ENCODE measurements around the gene LDAH.

Gene LDAH

GRCh38 chr2:20651731-20652099, 171.2 kb downstream of the LDAH start:
- TF ChIP-seq ZFX (IDR thresholded peaks at IDR 0.05) = no peak
- TF ChIP-seq CTCF (conservative IDR thresholded peaks at IDR 0.05) = no peak
- peak overlapping the region; percentile 84 for H3K27ac ChIP-seq

GRCh38 chr2:20650877-20651730, 171.8 kb downstream of the LDAH start, which contains the start of gene HS1BP3:
Gene HS1BP3, minus strand, starts transcription at chr2:20651098. Its CDS starts 35 bp downstream, at chr2:20651063.
- TF ChIP-seq CTCF (conservative IDR thresholded peaks at IDR 0.05) = peak; percentile 97
- TF ChIP-seq ZFX (IDR thresholded peaks at IDR 0.05) = no peak
- peak within 1 kb of the TSS; percentile 84 for H3K27ac ChIP-seq

- TF ChIP-seq CTCF (conservative IDR thresholded peaks at IDR 0.05) (no peak), ZFX (IDR thresholded peaks at IDR 0.05) (no peak)
- peak overlapping the region; percentile 84 for H3K27ac ChIP-seq
These were observed 172.5 kb downstream of the LDAH start for GRCh38 chr2:20650393-20650876.

- peak overlapping the region; percentile 84; the same call in 1 of the 2 replicates for H3K27ac ChIP-seq
- TF ChIP-seq CTCF (conservative IDR thresholded peaks at IDR 0.05) (no peak), ZFX (IDR thresholded peaks at IDR 0.05) (no peak)
These were observed 172.9 kb downstream of the LDAH start for GRCh38 chr2:20649976-20650375.

GRCh38 chr2:20649576-20649975, 173.3 kb downstream of the LDAH start:
- H3K27ac ChIP-seq = no peak overlapping the region; the same call in 1 of the 2 replicates
- TF ChIP-seq ZFX (IDR thresholded peaks at IDR 0.05) (no peak), CTCF (conservative IDR thresholded peaks at IDR 0.05) (no peak)

GRCh38 chr2:20648831-20649230, 174.1 kb downstream of the LDAH start:
- no peak for TF ChIP-seq ZFX (IDR thresholded peaks at IDR 0.05)
- no peak for TF ChIP-seq CTCF (conservative IDR thresholded peaks at IDR 0.05)
- no peak overlapping the region for H3K27ac ChIP-seq

GRCh38 chr2:20648206-20648605, 174.7 kb downstream of the LDAH start:
- TF ChIP-seq CTCF (conservative IDR thresholded peaks at IDR 0.05) = no peak
- no peak for TF ChIP-seq ZFX (IDR thresholded peaks at IDR 0.05)
- H3K27ac ChIP-seq = no peak overlapping the region
